Activated naive CD8-positive, alpha-beta T cell (primary cell): ENCODE data around the gene RGS19.

ENCODE experiments used
- H3K27ac Mint-ChIP-seq: one replicate; pipeline ENCODE4 v1.8.0; 2021; ENCODE audit warnings: mixed read lengths
- H3K27me3 Mint-ChIP-seq: one replicate; pipeline ENCODE4 v1.8.0; 2021; ENCODE audit warnings: mixed read lengths
- H3K36me3 Mint-ChIP-seq: one replicate; pipeline ENCODE4 v1.8.0; 2021; ENCODE audit warnings: mixed read lengths
- H3K4me1 Mint-ChIP-seq: one replicate; pipeline ENCODE4 v1.8.0; 2021; ENCODE audit warnings: low read depth, mixed read lengths
- H3K4me3 Mint-ChIP-seq: one replicate; pipeline ENCODE4 v1.8.0; 2021; ENCODE audit warnings: mild to moderate bottlenecking, mixed read lengths
- H3K9me3 Mint-ChIP-seq: one replicate; pipeline ENCODE4 v1.8.0; 2021; ENCODE audit warnings: low read depth, mixed read lengths

The RGS19 gene

DNA sequence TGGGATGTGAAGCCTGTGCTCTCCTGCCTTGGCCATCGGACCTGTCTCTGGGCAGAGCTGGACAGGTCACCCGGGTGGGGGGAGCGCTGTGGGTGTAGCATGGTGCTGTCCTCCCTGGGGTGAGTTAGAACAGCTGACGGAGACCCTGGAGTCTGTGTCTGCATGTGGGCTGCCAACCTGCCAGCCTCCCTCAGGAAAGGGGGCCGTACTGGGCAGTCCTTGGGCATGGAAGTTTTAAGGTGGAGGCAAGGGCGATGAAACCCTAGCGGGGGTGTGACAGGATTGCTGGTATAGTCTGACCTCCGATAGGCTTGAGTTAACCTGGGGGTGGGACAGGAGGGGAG, 32.3 kb downstream of the RGS19 start:
- Mint-ChIP-seq H3K27ac (no peak overlapping the region), H3K27me3 (peaks cover 8% of the 10 kb centered on the region), H3K9me3 (no peaks in the 10 kb centered on the region), H3K4me3 (no peak overlapping the region), H3K4me1 (peaks cover 20% of the 10 kb centered on the region), H3K36me3 (no peaks in the 10 kb centered on the region)

DNA sequence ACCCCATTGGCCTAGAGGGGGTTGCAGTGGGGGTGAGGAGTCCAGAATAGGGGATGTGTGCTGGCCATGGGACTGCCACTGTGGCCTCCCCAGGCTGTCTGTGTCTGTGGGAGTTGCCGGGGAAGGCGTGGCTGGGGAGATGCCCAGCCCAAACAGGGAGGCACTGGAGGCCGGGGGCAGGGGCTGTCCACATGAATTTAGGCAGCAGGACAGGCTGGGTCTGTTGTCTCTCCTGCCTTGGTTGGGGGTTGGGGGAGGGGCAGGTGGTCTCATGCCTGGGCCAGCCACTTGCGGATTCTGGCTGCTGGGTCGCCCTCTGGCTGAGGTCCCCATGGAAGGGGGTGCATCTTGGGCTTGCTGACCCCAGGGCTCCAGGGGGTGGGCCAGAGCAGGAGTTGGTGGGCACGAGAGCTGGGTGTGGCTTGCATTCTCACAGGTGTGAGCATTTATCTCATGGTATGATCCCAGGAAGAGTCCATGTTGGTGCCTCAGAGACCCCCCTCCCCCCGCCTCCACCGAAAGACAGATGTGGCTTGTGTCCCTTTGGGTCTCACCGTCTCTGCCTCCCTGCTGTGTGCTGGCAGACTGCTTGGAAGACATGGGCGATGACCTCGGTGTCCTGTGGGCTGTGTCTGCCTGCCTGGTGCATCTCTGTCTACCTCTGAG, 33.8 kb downstream of the RGS19 start:
- no peaks in the 10 kb centered on the region for H3K9me3 Mint-ChIP-seq
- peaks cover 6% of the 10 kb centered on the region for H3K27me3 Mint-ChIP-seq
- H3K36me3 Mint-ChIP-seq, result no peaks in the 10 kb centered on the region
- H3K4me3 Mint-ChIP-seq, result no peak overlapping the region
- peaks cover 28% of the 10 kb centered on the region for H3K4me1 Mint-ChIP-seq
- no peak overlapping the region for H3K27ac Mint-ChIP-seq

DNA sequence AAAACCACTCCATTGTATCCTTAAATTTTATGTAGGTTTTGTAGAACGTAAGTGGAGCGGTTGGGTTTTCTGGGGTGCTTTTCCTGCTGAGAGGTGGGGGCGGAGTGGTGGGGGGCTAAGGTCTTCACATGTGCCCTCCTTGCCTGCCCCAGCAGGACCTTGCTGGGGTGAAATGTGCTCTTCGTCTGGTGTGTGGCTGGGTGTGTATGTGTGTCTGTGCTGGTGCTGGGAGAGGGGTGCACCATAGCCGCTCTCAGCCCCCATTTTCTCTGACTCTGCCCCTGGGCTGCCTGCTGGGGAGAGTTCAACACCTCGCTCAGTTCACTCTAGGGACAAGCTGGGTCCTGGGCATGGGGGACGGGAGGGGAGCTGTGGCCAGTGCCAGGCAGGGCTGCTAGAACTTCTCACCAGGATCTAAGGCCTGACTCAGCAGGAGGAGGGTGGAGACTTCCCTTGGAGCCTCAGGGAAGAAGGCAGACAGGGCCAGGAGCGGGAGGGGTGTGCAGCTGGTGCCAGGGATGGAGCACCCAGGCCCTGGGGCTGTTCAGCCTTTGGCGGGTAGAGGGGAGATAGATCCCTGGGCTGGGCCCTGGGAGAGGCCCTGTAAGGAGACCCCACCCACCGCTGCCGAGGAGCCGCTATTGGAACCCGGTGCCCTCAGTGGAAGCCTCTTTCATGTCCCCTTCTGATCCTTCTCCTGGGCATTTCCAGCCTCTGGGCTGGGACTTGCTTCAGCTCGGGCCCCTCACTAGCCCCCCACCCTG, 34.7 kb downstream of the RGS19 start:
- H3K4me1 Mint-ChIP-seq, result peaks cover 34% of the 10 kb centered on the region
- H3K36me3 Mint-ChIP-seq, result no peaks in the 10 kb centered on the region
- H3K4me3 Mint-ChIP-seq, result peak overlapping the region; percentile 17
- H3K27me3 Mint-ChIP-seq, result peaks cover 6% of the 10 kb centered on the region
- peak overlapping the region; percentile 50 for H3K27ac Mint-ChIP-seq
- no peaks in the 10 kb centered on the region for H3K9me3 Mint-ChIP-seq

DNA sequence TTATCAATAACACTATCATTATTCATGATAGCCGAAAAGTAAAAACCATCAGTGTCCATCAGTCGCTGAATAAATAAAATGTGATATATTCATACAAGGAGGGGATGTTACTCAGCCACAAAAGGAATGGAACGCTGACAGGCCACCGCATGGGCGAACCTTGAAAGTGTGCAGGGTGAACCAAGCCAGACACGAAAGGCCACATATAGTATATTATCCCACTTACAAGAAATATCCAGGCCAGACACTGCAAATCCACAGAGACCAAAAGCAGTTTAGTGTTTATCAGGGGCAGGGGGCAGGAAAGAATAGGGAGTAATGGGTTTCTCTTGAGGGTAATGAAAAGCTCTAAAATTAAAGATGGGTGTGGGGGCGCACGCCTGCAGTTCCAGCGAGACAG, 35.5 kb downstream of the RGS19 start:
- H3K9me3 Mint-ChIP-seq, result no peaks in the 10 kb centered on the region
- H3K27ac Mint-ChIP-seq, result no peak overlapping the region
- H3K4me3 Mint-ChIP-seq, result peak overlapping the region; percentile 75
- peaks cover 6% of the 10 kb centered on the region for H3K27me3 Mint-ChIP-seq
- H3K36me3 Mint-ChIP-seq, result no peaks in the 10 kb centered on the region
- H3K4me1 Mint-ChIP-seq, result peaks cover 35% of the 10 kb centered on the region

DNA sequence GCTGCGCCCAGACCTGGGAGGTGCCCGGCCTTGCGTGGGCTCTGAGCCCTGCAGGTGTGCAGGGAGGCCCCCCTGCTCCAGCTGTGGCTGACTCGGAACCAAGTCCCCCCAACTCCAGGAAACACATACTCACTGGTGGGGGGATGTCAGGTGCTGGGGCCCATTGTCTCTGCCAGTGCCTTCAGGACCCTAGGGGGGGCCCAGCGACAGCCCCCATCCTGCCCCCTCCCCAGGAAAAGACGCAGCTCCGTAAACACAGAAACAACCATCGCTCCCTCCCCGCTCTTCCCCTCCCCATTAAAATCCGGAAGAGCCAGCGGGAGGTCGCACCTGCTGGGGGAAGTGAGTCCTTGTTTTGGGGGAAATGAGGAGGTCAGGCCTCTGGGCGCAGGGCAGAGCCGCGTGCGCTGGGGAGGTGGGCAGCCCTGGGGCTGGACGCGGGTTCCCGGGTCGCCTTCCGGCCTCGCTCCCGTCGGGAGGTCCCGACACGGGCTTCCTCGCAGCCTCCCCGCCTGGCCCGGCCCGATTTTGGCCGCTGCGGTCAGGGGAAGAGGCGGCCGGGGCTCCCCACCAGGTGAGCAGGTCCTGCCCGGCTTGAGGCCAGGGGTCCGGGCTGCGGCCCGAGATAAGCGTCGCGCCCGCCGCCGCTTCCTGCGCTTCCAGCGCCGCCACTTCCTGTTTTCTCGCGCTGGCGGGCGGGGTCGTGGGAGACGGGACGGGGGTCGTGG, 37.1 kb downstream of the RGS19 start:
- peak overlapping the region; percentile 76 for H3K4me3 Mint-ChIP-seq
- H3K27ac Mint-ChIP-seq, result peak overlapping the region; percentile 90
- H3K27me3 Mint-ChIP-seq, result peaks cover 6% of the 10 kb centered on the region
- peaks cover 38% of the 10 kb centered on the region for H3K4me1 Mint-ChIP-seq
- no peaks in the 10 kb centered on the region for H3K9me3 Mint-ChIP-seq
- H3K36me3 Mint-ChIP-seq, result no peaks in the 10 kb centered on the region

DNA sequence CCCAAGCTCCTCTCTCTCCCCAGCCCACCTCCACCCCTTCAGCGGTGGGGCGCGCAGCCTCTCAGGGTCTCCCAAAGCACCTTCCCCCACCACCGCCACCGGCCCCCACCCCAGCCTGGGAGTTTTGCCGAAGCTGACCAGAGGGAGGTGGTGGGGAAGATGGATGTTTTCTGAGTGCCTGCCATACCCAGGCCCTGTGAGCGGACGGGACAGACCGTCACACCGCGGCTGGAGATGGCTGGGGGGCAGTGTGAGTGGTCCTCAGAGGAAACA, 37.6 kb downstream of the RGS19 start:
- Mint-ChIP-seq H3K4me1 (peaks cover 39% of the 10 kb centered on the region), H3K4me3 (peak overlapping the region; percentile 76), H3K27ac (no peak overlapping the region), H3K9me3 (no peaks in the 10 kb centered on the region), H3K36me3 (no peaks in the 10 kb centered on the region), H3K27me3 (peaks cover 6% of the 10 kb centered on the region)

DNA sequence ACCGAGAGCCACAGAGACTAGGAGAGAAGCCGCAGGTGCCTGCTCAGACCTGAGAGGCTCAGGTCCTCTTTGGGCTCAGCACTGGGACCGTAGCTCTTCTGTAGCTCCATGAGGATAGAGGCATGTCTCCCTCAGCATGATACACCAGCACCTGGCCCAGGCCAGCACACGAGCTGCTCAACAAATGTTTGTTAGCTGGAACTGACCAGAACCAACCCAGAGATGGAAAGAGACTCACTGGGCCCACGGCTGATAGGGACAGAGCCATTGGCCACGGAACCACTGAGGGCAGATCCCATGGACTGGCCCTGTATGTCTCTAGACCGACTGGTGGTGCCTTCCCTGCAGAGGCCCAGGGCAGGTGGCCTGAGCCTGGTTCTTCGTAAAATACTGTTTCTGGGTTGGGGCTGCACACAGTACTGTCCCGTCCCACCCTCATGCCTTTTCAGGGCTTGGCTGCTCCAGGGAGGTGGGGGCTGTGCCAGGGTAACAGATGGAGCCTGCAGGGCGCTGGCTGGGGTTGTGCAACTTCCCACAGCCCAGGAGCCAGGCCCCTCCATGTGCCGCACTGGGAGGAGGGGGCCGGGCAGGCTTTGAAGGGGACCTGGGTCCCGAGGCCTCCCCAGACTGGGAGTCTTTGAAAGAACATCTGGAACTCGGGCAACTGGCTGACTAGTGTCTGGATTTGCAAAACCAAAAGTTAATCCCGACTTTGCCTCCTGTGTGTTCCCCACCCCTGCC, 38.1 kb downstream of the RGS19 start:
- Mint-ChIP-seq H3K27me3 (peaks cover 3% of the 10 kb centered on the region), H3K4me1 (peaks cover 39% of the 10 kb centered on the region), H3K9me3 (no peaks in the 10 kb centered on the region), H3K27ac (peak overlapping the region; percentile 79), H3K4me3 (peak overlapping the region; percentile 76), H3K36me3 (no peaks in the 10 kb centered on the region)

DNA sequence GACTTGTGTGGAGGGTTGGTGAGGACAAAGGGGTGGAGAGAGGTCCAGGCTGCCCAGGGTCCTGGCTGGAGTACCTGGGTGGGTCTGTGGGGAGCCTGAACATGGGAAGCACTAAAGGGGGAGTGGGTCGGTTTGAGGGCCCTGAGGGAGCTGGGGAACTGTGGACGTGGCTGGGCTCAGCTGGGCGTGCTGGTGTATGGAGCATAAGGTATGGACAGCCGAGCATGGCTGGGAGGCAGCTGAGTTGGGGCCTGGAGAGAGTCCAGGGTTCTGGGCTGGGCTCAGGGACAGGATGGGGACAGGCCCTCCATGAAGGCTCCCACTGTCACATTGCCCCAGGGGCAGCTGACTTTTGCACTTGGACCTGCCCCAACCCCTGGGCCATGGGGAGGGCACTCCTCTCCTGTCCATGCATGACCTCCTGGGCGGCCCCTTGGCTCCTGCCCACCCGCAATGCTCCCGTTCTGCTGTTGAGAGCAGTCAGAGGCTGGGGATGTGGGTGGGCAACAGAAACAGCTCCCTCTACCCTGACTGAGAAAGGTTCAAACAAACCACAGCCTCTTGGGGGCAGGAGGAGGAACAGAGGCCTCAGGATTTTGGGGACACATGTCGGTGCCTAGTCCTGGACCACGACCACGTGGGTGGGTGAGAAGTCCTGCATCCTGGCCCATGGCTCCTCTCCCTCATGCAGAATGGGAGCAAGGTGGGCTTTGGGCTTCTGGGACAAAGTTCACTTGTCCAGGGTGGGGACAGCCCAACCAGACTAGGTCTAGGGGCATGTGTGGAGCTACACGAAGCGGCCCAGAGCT, 38.9 kb downstream of the RGS19 start:
- H3K27me3 Mint-ChIP-seq, result no peaks in the 10 kb centered on the region
- H3K27ac Mint-ChIP-seq, result peak overlapping the region; percentile 79
- no peaks in the 10 kb centered on the region for H3K9me3 Mint-ChIP-seq
- peaks cover under 1% of the 10 kb centered on the region for H3K36me3 Mint-ChIP-seq
- peak overlapping the region; percentile 64 for H3K4me3 Mint-ChIP-seq
- H3K4me1 Mint-ChIP-seq, result peaks cover 34% of the 10 kb centered on the region

DNA sequence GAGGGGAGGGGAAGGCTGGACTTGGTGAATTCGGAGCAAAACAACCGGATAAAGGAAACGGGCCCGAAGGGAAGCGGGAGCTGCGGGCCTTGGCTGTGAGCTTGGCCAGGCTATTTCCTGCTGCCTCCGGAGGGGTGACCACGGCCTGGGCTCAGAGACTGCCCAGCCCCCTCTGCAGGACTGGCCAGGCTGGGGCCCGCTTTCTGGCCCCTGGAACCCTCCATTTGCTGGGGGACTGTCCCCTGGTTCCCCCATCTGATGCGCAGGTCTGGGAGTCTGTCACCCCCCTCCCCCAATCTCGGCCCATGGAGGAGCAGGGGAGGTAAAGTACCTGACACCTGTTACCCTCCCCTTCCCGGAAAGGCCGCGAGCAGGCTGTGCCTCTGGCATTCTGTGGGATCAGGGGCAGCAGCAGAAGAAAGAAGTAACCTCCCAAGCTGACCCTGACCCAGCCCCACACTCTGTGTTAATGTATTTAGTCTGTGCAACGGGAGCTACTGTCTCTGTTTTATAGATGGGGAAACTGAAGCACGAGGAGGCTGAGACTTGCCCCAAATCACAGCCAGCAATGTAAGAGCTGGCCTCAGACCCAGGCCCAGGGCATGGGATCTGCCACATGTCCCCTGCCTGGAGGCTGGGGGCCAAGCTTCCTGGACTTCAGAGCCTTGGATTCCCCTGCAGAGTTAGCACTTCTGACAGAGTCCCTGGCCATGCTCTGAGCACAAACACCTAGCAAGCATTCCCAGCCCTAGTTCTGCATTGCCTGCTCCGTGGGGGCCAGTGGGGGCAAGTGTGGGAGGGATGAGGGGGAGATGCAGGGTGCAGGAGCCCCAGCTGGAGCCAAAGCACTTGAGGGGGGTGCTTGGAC, 39.8 kb downstream of the RGS19 start:
- H3K4me3 Mint-ChIP-seq, result peak overlapping the region; percentile 65
- no peaks in the 10 kb centered on the region for H3K9me3 Mint-ChIP-seq
- no peak overlapping the region for H3K27ac Mint-ChIP-seq
- H3K27me3 Mint-ChIP-seq, result no peaks in the 10 kb centered on the region
- peaks cover 40% of the 10 kb centered on the region for H3K4me1 Mint-ChIP-seq
- peaks cover 2% of the 10 kb centered on the region for H3K36me3 Mint-ChIP-seq

DNA sequence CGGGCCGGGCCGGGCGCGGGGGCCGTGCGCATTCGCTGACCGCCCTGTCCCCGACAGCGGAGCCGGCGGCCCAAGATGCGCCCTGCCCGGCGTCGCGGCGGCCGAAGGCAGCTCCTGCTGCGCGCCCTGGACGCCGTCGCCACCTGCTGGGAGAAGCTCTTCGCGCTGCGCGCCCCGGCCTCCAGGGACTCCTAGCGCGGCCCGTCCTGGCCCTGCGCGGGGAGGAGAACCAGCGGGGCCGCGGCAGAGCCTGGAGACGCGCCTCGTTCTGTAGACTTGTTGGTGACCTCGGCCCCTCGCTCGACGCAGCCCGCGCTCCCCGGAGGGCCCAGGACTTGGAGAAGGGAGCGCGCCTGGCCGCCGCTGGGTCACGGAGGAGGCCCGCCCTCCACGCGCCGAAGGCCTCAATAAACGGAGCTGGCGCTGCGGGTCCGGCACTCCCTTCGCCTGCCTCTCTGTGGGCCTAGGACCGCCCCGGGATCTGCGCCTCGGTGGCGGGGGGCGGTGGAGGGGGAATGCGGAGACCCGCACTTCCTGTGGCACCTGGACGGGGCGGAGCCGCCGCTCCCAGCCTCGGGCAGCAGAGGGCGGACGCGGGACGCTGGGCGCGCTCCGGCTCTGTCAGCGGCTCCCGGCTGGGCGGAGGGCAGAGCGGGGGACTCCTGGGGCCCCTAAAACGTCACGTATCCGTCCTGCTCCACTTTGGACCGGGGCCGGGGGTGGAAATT, 40.6 kb downstream of the RGS19 start:
- Mint-ChIP-seq H3K9me3 (no peaks in the 10 kb centered on the region), H3K27ac (no peak overlapping the region), H3K36me3 (peaks cover 2% of the 10 kb centered on the region), H3K27me3 (no peaks in the 10 kb centered on the region), H3K4me1 (peaks cover 40% of the 10 kb centered on the region), H3K4me3 (peak overlapping the region; percentile 32)

DNA sequence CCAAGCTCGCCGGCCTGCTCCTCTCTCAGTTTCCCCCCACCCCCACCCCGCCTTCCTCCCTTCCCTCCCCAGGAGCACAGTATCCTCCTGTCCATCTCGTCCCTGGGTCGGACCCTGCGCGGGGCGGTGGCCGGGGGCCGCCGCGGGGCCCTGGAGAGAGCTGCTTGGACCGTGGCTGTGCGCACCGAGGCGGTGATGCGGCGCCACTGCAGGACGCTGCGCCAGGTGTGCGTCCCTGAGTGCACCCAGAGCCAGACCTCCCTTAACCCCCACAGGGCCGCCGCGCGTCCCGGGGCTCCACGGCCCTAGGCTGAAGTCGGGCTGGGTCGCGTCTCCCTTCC, 41.1 kb downstream of the RGS19 start:
- H3K9me3 Mint-ChIP-seq, result no peaks in the 10 kb centered on the region
- no peak overlapping the region for H3K27ac Mint-ChIP-seq
- no peak overlapping the region for H3K4me3 Mint-ChIP-seq
- H3K36me3 Mint-ChIP-seq, result peaks cover 2% of the 10 kb centered on the region
- H3K27me3 Mint-ChIP-seq, result no peaks in the 10 kb centered on the region
- H3K4me1 Mint-ChIP-seq, result peaks cover 38% of the 10 kb centered on the region

DNA sequence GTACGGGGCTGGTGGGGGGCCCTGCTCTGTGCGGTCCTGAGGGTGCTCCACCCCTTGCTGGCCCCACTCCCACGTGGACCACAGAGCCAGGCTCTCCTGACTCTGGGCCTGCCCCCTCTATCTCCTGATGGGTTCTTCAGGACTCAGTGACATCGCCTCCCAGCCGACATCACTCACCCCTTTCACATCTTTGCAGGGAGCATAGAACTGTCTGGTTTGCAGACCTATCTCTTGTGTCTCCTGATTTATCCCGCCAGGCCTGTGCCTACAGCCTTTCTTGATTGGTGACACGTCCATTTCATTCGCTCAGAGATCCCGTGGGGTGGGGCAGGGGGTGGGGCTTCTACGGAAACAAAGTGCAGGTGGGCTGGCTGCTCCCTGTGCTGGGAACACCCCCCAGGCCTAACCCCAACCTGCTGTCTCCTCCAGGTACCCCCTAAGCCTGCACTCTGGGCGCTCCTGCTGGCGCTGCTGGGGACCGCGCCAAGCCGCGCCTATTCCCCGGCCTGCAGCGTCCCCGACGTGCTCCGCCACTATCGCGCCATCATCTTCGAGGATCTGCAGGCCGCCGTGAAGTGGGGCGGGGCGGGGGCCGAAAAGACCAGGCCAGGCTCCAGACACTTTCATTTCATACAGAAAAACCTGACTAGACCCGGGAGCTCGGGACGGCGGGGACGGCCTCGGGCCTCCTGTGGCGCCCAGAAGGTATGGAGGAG, 41.7 kb downstream of the RGS19 start:
- no peaks in the 10 kb centered on the region for H3K27me3 Mint-ChIP-seq
- peaks cover 38% of the 10 kb centered on the region for H3K4me1 Mint-ChIP-seq
- no peaks in the 10 kb centered on the region for H3K9me3 Mint-ChIP-seq
- H3K4me3 Mint-ChIP-seq, result peak overlapping the region; percentile 71
- H3K36me3 Mint-ChIP-seq, result peaks cover 2% of the 10 kb centered on the region
- peak overlapping the region; percentile 75 for H3K27ac Mint-ChIP-seq

DNA sequence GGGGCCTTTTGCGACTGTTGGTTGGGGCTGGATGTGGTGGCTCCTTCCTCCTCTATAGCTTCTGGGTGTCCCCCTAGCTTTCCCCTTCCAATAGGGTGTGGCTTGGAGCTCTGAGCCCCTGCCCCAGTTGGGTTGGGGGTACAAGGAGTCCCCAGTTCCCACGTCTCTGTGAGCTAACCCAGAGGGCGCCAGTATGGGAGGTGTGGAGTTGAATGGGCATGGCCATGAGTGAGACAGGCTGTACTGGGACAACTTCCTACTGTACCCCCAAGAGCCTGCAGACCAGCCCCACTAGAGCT, 42.2 kb downstream of the RGS19 start:
- H3K36me3 Mint-ChIP-seq, result peaks cover 2% of the 10 kb centered on the region
- no peak overlapping the region for H3K27ac Mint-ChIP-seq
- H3K27me3 Mint-ChIP-seq, result no peaks in the 10 kb centered on the region
- H3K4me1 Mint-ChIP-seq, result peaks cover 38% of the 10 kb centered on the region
- no peak overlapping the region for H3K4me3 Mint-ChIP-seq
- H3K9me3 Mint-ChIP-seq, result no peaks in the 10 kb centered on the region
